ENCODE measurements around the gene SPART.

The SPART gene

GRCh38 chr13:36359301-36359950 is 13.2 kb upstream of the SPART start:
- TF ChIP-seq CTCF (conservative IDR thresholded peaks at IDR 0.05) (no peak), ZFX (IDR thresholded peaks at IDR 0.05) (no peak)
- H3K27ac ChIP-seq, result no peak overlapping the region

GRCh38 chr13:36358175-36358718 is 12.1 kb upstream of the SPART start:
- TF ChIP-seq CTCF (conservative IDR thresholded peaks at IDR 0.05), result no peak
- no peak for TF ChIP-seq ZFX (IDR thresholded peaks at IDR 0.05)
- H3K27ac ChIP-seq, result no peak overlapping the region

GRCh38 chr13:36357692-36358091 is 11.5 kb upstream of the SPART start:
- TF ChIP-seq ZFX (IDR thresholded peaks at IDR 0.05), result no peak
- TF ChIP-seq CTCF (conservative IDR thresholded peaks at IDR 0.05), result no peak
- peak overlapping the region; percentile 85; the same call in 1 of the 2 replicates for H3K27ac ChIP-seq

GRCh38 chr13:36357231-36357630 is 11.0 kb upstream of the SPART start:
- peak overlapping the region; percentile 85 for H3K27ac ChIP-seq
- TF ChIP-seq ZFX (IDR thresholded peaks at IDR 0.05), result no peak
- TF ChIP-seq CTCF (conservative IDR thresholded peaks at IDR 0.05), result no peak

- peak overlapping the region; percentile 85; the same call in 1 of the 2 replicates for H3K27ac ChIP-seq
- TF ChIP-seq CTCF (conservative IDR thresholded peaks at IDR 0.05) (no peak), ZFX (IDR thresholded peaks at IDR 0.05) (no peak)
Measured at GRCh38 chr13:36356058-36356457, 9.9 kb upstream of the SPART start.

- no peak overlapping the region for H3K27ac ChIP-seq
- no peak for TF ChIP-seq CTCF (conservative IDR thresholded peaks at IDR 0.05)
- TF ChIP-seq ZFX (IDR thresholded peaks at IDR 0.05), result no peak
Measured at GRCh38 chr13:36355632-36356031, 9.4 kb upstream of the SPART start.

- H3K27ac ChIP-seq, result no peak overlapping the region
- no peak for TF ChIP-seq ZFX (IDR thresholded peaks at IDR 0.05)
- TF ChIP-seq CTCF (conservative IDR thresholded peaks at IDR 0.05), result no peak
Measured at GRCh38 chr13:36354842-36355623, 8.8 kb upstream of the SPART start.

Measured in C4-2B (cell line).